ENCODE data around the gene E2F4.

E2F4 gene

GRCh38 chr16:67174706-67175231 lies 17.2 kb upstream of the E2F4 start:
- no peak for DNase-seq (ENCODE audit: low read depth)

GRCh38 chr16:67176662-67177061 lies 15.3 kb upstream of the E2F4 start:
- no peak for DNase-seq (ENCODE audit: low read depth)

GRCh38 chr16:67177743-67178699 lies 13.9 kb upstream of the E2F4 start:
- DNase-seq (ENCODE audit: low read depth): no peak

GRCh38 chr16:67179421-67180080 lies 12.4 kb upstream of the E2F4 start:
- no peak for DNase-seq (ENCODE audit: low read depth)

GRCh38 chr16:67180166-67180565 lies 11.8 kb upstream of the E2F4 start:
- DNase-seq (ENCODE audit: low read depth): no peak

- DNase-seq (ENCODE audit: low read depth): no peak
Measured at GRCh38 chr16:67181346-67181745, 10.6 kb upstream of the E2F4 start.

GRCh38 chr16:67182288-67182687 lies 9.7 kb upstream of the E2F4 start:
- DNase-seq (ENCODE audit: low read depth): no peak

- DNase-seq (ENCODE audit: low read depth): no peak
Measured at GRCh38 chr16:67183284-67183626, 8.7 kb upstream of the E2F4 start.

GRCh38 chr16:67183627-67184452 lies 8.1 kb upstream of the E2F4 start, which contains the start of gene MATCAP1:
Gene MATCAP1 (minus strand): TSS chr16:67183963. CDS start chr16:67180610, 3,353 bp downstream.
- DNase-seq (ENCODE audit: low read depth): peak; percentile 92

GRCh38 chr16:67184453-67184994 lies 7.4 kb upstream of the E2F4 start:
- DNase-seq (ENCODE audit: low read depth): no peak

GRCh38 chr16:67184995-67185650 lies 6.8 kb upstream of the E2F4 start:
- DNase-seq (ENCODE audit: low read depth): peak; percentile 57

- DNase-seq (ENCODE audit: low read depth): no peak
Measured at GRCh38 chr16:67185651-67186134, 6.3 kb upstream of the E2F4 start.

GRCh38 chr16:67186550-67186950 lies 5.4 kb upstream of the E2F4 start:
- no peak for DNase-seq (ENCODE audit: low read depth)

- no peak for DNase-seq (ENCODE audit: low read depth)
Measured at GRCh38 chr16:67187175-67187890, 4.6 kb upstream of the E2F4 start.

GRCh38 chr16:67188323-67188722 lies 3.6 kb upstream of the E2F4 start:
- no peak for DNase-seq (ENCODE audit: low read depth)

GRCh38 chr16:67188798-67189197 lies 3.2 kb upstream of the E2F4 start:
- DNase-seq (ENCODE audit: low read depth): no peak

GRCh38 chr16:67190041-67190440 lies 1.9 kb upstream of the E2F4 start, which contains the start of gene EXOC3L1:
Gene EXOC3L1 (minus strand): TSS chr16:67190136. CDS start chr16:67189676, 460 bp downstream.
- no peak for DNase-seq (ENCODE audit: low read depth)

GRCh38 chr16:67190448-67191399 lies 1.2 kb upstream of the E2F4 start:
- no peak for DNase-seq (ENCODE audit: low read depth)

GRCh38 chr16:67191411-67191994 lies 452 bp upstream of the E2F4 start:
- no peak for DNase-seq (ENCODE audit: low read depth)

Measured in non-pigmented ciliary epithelial cell (primary cell).